Prostate gland (tissue), 2 donors: Measurements from ENCODE around the gene FCER2. TPM values are rescaled to one million over a fixed set of nuclear protein-coding genes. Genes with fewer than 3 reads are reported as not detected.

Experiments
- DNase-seq: peaks from one replicate; pipeline ENCODE4 v3.0.0-alpha.2; 2019; ENCODE audit warnings: low spot score
- H3K27ac ChIP-seq, 2 donors: fragments of 200-600 bp; sonication (generic); 2 replicates each; pipeline ENCODE4 v1.5.1; 2017 to 2019
- H3K27me3 ChIP-seq: fragments of 200-600 bp; sonication (generic); replicated peaks from 2 replicates; pipeline ENCODE4 v1.5.1; 2019; ENCODE audit not compliant: insufficient read depth
- H3K36me3 ChIP-seq, 2 donors: fragments of 200-600 bp; sonication (generic); 1 replicate in 1 of 2; 2 replicates in 1 of 2; pipeline versions ENCODE4 v1.5.1 to v1.8.1; 2017 to 2019
- H3K4me1 ChIP-seq: fragments of 200-600 bp; sonication (generic); replicated peaks from 2 replicates; pipeline ENCODE4 v1.5.1; 2019
- H3K4me3 ChIP-seq, 2 donors: fragments of 200-600 bp; sonication (generic); 2 replicates each; pipeline ENCODE4 v1.5.1; 2017 to 2019
- H3K9me3 ChIP-seq: fragments of 200-600 bp; sonication (generic); 2 replicates; pipeline ENCODE4 v1.5.1; 2017
- CTCF ChIP-seq, 4 experiments: fragments of 200-600 bp in 2 of 4; fragments of 450-650 bp in 2 of 4; sonication (generic) in 2 of 4; IDR thresholded peaks; 1 replicate in 3 of 4; 2 replicates in 1 of 4; pipeline ENCODE4 v1.5.1; 2016 to 2019; ENCODE audit warnings: antibody characterized with exemption in 4 of 4, mild to moderate bottlenecking in 2 of 4, moderate library complexity in 2 of 4
- POLR2A ChIP-seq: fragments of 450-650 bp; IDR thresholded peaks from one replicate; pipeline ENCODE4 v1.6.1; 2016; ENCODE audit warnings: antibody characterized with exemption, mild to moderate bottlenecking
- POLR2AphosphoS5 ChIP-seq: sonication (generic); formaldehyde crosslinking; IDR thresholded peaks from one replicate; pipeline ENCODE4 v1.6.1; 2017; ENCODE audit warnings: antibody characterized with exemption
- WGBS: methylation state at CpG from one replicate; pipeline ENCODE4 v1.1.5; 2018; 5-methylcytosine and 5-hydroxymethylcytosine counted together
- intact Hi-C: fragments of 100-400 bp; cut with DNase I; formaldehyde crosslinking; loops from one replicate; pipeline ENCODE4 v1.14.2; 2022
- total RNA-seq, 2 donors: library from RNA; depleted of rRNA; stranded (reverse); fragments of >200 nt; gene quantifications; one replicate each; pipeline ENCODE4 v1.1.0, GENCODE V29; 2016

Gene FCER2
- total RNA-seq, 2 donors from 2014 or later: 1.5 TPM; not detected in 1

DNA sequence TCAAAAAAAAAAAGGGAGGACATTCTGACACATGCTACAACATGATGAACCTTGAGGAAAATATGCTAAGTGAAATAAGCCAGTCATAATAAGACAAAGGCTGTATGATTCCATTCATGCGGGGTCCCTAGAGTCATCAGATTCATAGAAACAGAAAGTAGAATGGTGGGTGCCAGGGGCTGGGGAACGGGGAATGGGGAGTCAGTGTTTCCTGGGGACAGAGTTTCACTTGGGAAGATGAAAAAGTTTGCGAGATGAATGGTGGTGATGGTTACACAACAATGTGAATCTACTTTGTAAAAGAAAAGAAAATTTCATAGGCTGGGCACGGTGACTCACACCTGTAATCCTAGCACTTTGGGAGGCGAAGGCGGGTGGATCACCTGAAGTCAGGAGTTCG lies 36.1 kb upstream of the FCER2 start:
- no peak for TF ChIP-seq POLR2A
- no peak for TF ChIP-seq POLR2AphosphoS5
- no peak for TF ChIP-seq CTCF (IDR thresholded peaks at IDR 0.05)
- intact Hi-C loops: no loop called here
- no peaks in the 10 kb centered on the region for H3K4me1 ChIP-seq
- H3K27ac ChIP-seq: no peak overlapping the region
- H3K9me3 ChIP-seq: no peaks in the 10 kb centered on the region
- 71% methylated on average over 7 of the region's 7 CpGs for WGBS
- H3K36me3 ChIP-seq: no peaks in the 10 kb centered on the region
- no peak for DNase-seq
- no peaks in the 10 kb centered on the region for H3K27me3 ChIP-seq
- no peak overlapping the region for H3K4me3 ChIP-seq

GRCh38 chr19:7737215-7737614 lies 35.3 kb upstream of the FCER2 start:
- H3K4me1 ChIP-seq: no peaks in the 10 kb centered on the region
- H3K4me3 ChIP-seq: no peak overlapping the region
- WGBS: 79% methylated on average over 11 of the region's 11 CpGs
- H3K27me3 ChIP-seq: no peaks in the 10 kb centered on the region
- H3K9me3 ChIP-seq: no peaks in the 10 kb centered on the region
- no peaks in the 10 kb centered on the region for H3K36me3 ChIP-seq
- DNase-seq: no peak
- no peak overlapping the region for H3K27ac ChIP-seq
- TF ChIP-seq POLR2AphosphoS5 (no peak), POLR2A (no peak), CTCF (IDR thresholded peaks at IDR 0.05) (no peak)
- intact Hi-C loops: no loop called here

DNA sequence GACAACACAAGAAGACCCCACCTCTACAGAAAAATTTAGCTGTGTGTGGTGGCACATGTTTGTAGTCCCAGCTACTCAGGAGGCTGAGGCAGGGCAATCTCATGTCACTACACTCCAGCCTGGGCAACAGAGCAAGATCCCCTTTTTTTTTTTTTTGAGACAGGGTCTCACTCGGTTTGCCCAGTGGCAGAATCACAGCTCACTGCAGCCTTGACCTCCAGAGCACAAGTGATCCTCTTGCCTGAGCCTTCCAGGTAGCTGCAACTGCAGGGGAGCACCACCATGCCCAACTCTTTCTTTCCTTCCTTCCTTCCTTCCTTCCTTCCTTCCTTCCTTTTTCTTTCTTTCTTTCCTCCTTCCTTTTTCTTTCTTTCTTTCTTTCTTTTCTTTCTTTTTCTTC lies 34.2 kb upstream of the FCER2 start:
- Histone ChIP-seq H3K4me3 (no peak overlapping the region), H3K4me1 (no peaks in the 10 kb centered on the region), H3K27ac (no peak overlapping the region), H3K36me3 (no peaks in the 10 kb centered on the region), H3K27me3 (peaks cover 2% of the 10 kb centered on the region), H3K9me3 (no peaks in the 10 kb centered on the region)
- TF ChIP-seq CTCF (IDR thresholded peaks at IDR 0.05): no peak
- TF ChIP-seq POLR2AphosphoS5: no peak
- no peak for TF ChIP-seq POLR2A
- intact Hi-C loops: no loop called here
- no peak for DNase-seq
- 92% methylated on average over 1 of the region's 1 CpG for WGBS

- no peak overlapping the region for H3K27ac ChIP-seq
- DNase-seq: no peak
- no peaks in the 10 kb centered on the region for H3K36me3 ChIP-seq
- H3K4me3 ChIP-seq: no peak overlapping the region
- 52% methylated on average over 12 of the region's 12 CpGs for WGBS
- H3K9me3 ChIP-seq: no peaks in the 10 kb centered on the region
- peaks cover 16% of the 10 kb centered on the region for H3K27me3 ChIP-seq
- H3K4me1 ChIP-seq: no peaks in the 10 kb centered on the region
- TF ChIP-seq CTCF (IDR thresholded peaks at IDR 0.05): no peak
- no peak for TF ChIP-seq POLR2A
- no peak for TF ChIP-seq POLR2AphosphoS5
- intact Hi-C loops: no loop called here
Measured at GRCh38 chr19:7734220-7735203, 32.6 kb upstream of the FCER2 start.

DNA sequence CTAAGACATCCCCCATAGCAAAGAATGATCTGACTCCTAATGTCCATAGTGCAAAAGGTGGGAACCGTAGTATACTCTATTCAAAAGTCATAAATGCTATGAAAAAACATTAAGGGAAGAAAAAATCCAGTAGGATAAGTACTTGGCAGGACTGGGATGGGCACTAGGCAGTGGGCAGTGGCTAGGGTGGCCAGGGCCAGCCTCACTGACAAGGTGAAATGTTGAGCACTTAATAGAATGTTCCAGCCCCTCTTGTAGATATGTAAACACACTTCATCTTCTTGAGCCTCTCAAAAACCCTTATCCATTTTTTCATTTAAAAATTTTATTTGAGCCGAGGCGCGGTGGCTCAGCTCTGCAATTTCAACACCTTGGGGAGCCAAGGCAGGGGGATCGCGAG lies 31.4 kb upstream of the FCER2 start:
- Histone ChIP-seq H3K27ac (no peak overlapping the region), H3K36me3 (no peaks in the 10 kb centered on the region), H3K9me3 (no peaks in the 10 kb centered on the region), H3K27me3 (peaks cover 22% of the 10 kb centered on the region), H3K4me3 (no peak overlapping the region), H3K4me1 (no peaks in the 10 kb centered on the region)
- DNase-seq: no peak
- WGBS: 74% methylated on average over 6 of the region's 6 CpGs
- TF ChIP-seq POLR2AphosphoS5: no peak
- no peak for TF ChIP-seq CTCF (IDR thresholded peaks at IDR 0.05)
- no peak for TF ChIP-seq POLR2A
- intact Hi-C loops: no loop called here
